IMR-90 (cell line): ENCODE measurements around the gene NNT. TPM values are rescaled to one million over a fixed set of nuclear protein-coding genes. Genes with fewer than 3 reads are reported as not detected.
A peak's percentile ranks its signal among the peaks of the same experiment; 100 is the strongest.

Experiments
- ATAC-seq: fragments of 200-7000 bp; cut with Tn5 transposase; 2 replicates; pipeline ENCODE4 v1.9.1; 2020; ENCODE audit warnings: low read depth, mild to moderate bottlenecking, moderate library complexity
- BruUV-seq: library from RNA; stranded (reverse); fragments of 400-500 nt; replicated peaks from 2 replicates; lab custom pipeline; 2021; lab: Mats Ljungman, UMichigan
- CTCF ChIA-PET: fragments of 300-600 bp; formaldehyde crosslinking; extraction: SDS; loops from one replicate; lab custom pipeline; 2021; ENCODE audit warnings: antibody characterized with exemption; lab: Yijun Ruan, JAX
- POLR2A ChIA-PET: fragments of 300-600 bp; sonication (Branson Sonifier 250); formaldehyde crosslinking; loops from one replicate; lab custom pipeline; 2022; ENCODE audit warnings: antibody characterized with exemption; ENCODE audit not compliant: unreplicated experiment; lab: Charles Lee
- DNase-seq: peaks from one replicate; pipeline ENCODE4 v3.0.0; 2013
- H2AFZ ChIP-seq: replicated peaks from 2 replicates; pipeline ENCODE3; 2013; ENCODE audit warnings: low read length, mild to moderate bottlenecking; ENCODE audit not compliant: poor library complexity
- H2AK5ac ChIP-seq: 2 replicates; pipeline ENCODE4 v1.6.1; 2013; ENCODE audit warnings: low read depth, low read length, inconsistent platforms
- H2AK9ac ChIP-seq: replicated peaks from 2 replicates; pipeline ENCODE3; 2013; ENCODE audit warnings: mild to moderate bottlenecking, low read depth, low read length, moderate library complexity; ENCODE audit not compliant: poor library complexity
- H2BK120ac ChIP-seq: 2 replicates; pipeline ENCODE4 v1.6.1; 2013; ENCODE audit warnings: low read depth, low read length, inconsistent platforms
- H2BK15ac ChIP-seq: 3 replicates; pipeline ENCODE4 v1.6.1; 2013; ENCODE audit warnings: low read depth, low read length, inconsistent platforms
- H2BK20ac ChIP-seq: 2 replicates; pipeline ENCODE4 v1.6.1; 2013; ENCODE audit warnings: low read depth, mild to moderate bottlenecking, inconsistent platforms, low read length, moderate library complexity
- H2BK5ac ChIP-seq: 2 replicates; pipeline ENCODE4 v1.6.1; 2013; ENCODE audit warnings: mild to moderate bottlenecking, low read depth, low read length, inconsistent platforms; ENCODE audit not compliant: poor library complexity, severe bottlenecking
- H3K14ac ChIP-seq: replicated peaks from 2 replicates; pipeline ENCODE4 v1.6.1; 2013; ENCODE audit warnings: low read depth, low read length, inconsistent platforms
- H3K18ac ChIP-seq: 2 replicates; pipeline ENCODE4 v1.6.1; 2013; ENCODE audit warnings: low read depth, low read length, control low read depth
- H3K23ac ChIP-seq: 2 replicates; pipeline ENCODE4 v1.6.1; 2013; ENCODE audit warnings: low read depth, low read length, inconsistent platforms
- H3K27ac ChIP-seq: 2 replicates; pipeline ENCODE4 v1.5.1; 2013; ENCODE audit warnings: mild to moderate bottlenecking, control low read depth, low read length; ENCODE audit not compliant: insufficient read depth
- H3K27me3 ChIP-seq: 2 replicates; pipeline ENCODE4 v1.6.1; 2013; ENCODE audit warnings: low read length; ENCODE audit not compliant: control insufficient read depth, insufficient read depth
- H3K36me3 ChIP-seq: 2 replicates; pipeline ENCODE4 v1.6.1; 2013; ENCODE audit warnings: low read length, mixed read lengths; ENCODE audit not compliant: control insufficient read depth, insufficient read depth
- H3K4ac ChIP-seq: 2 replicates; pipeline ENCODE4 v1.6.1; 2013; ENCODE audit warnings: low read depth, low read length, inconsistent platforms
- H3K4me1 ChIP-seq: 2 replicates; pipeline ENCODE4 v1.6.1; 2013; ENCODE audit warnings: low read length, mixed read lengths; ENCODE audit not compliant: control insufficient read depth, insufficient read depth
- H3K4me2 ChIP-seq: 2 replicates; pipeline ENCODE4 v1.6.1; 2013; ENCODE audit warnings: low read depth, mild to moderate bottlenecking, control low read depth, low read length, moderate library complexity
- H3K4me3 ChIP-seq: 2 replicates; pipeline ENCODE4 v1.5.1; 2013; ENCODE audit warnings: low read depth, mild to moderate bottlenecking, control low read depth, low read length, moderate library complexity; ENCODE audit not compliant: insufficient read depth
- H3K56ac ChIP-seq: 2 replicates; pipeline ENCODE4 v1.6.1; 2013; ENCODE audit warnings: low read length, inconsistent platforms; ENCODE audit not compliant: insufficient read depth; ENCODE audit errors: extremely low read depth
- H3K79me1 ChIP-seq, 2 experiments: 2 replicates each; pipeline ENCODE4 v1.6.1; 2013; ENCODE audit warnings: low read length in 2 of 2, inconsistent platforms in 1 of 2, low read depth in 1 of 2
- H3K9ac ChIP-seq: 2 replicates; pipeline ENCODE4 v1.6.1; 2013; ENCODE audit warnings: low read depth, low read length, control low read depth
- H3K9me1 ChIP-seq: 2 replicates; pipeline ENCODE4 v1.6.1; 2013; ENCODE audit warnings: low read length, inconsistent platforms; ENCODE audit not compliant: insufficient read depth
- H3K9me3 ChIP-seq: 2 replicates; pipeline ENCODE4 v1.6.1; 2013; ENCODE audit warnings: low read length; ENCODE audit not compliant: control insufficient read depth, insufficient read depth
- H4K20me1 ChIP-seq: 2 replicates; pipeline ENCODE4 v1.6.1; 2013; ENCODE audit warnings: low read length, inconsistent platforms; ENCODE audit not compliant: insufficient read depth
- H4K5ac ChIP-seq: 2 replicates; pipeline ENCODE4 v1.6.1; 2013; ENCODE audit warnings: mild to moderate bottlenecking, low read depth, low read length, control low read depth
- H4K8ac ChIP-seq, 2 experiments: 2 replicates each; pipeline ENCODE4 v1.6.1; 2013; ENCODE audit warnings: low read depth in 2 of 2, low read length in 2 of 2, control low read depth in 1 of 2, inconsistent platforms in 1 of 2
- H4K91ac ChIP-seq: 2 replicates; pipeline ENCODE4 v1.6.1; 2013; ENCODE audit warnings: low read depth, low read length, inconsistent platforms; ENCODE audit not compliant: insufficient read depth
- BHLHE40 ChIP-seq: fragments of 150-350 bp; IDR thresholded peaks from 2 replicates; pipeline ENCODE4 v1.6.1; 2016; ENCODE audit warnings: mild to moderate bottlenecking, low read depth, low read length
- CEBPB ChIP-seq: IDR thresholded peaks from 2 replicates; pipeline ENCODE4 v1.6.1; 2012; ENCODE audit warnings: low read depth, low read length, improper control_type of control experiment
- MAFK ChIP-seq: IDR thresholded peaks from 2 replicates; pipeline ENCODE4 v1.6.1; 2012; ENCODE audit warnings: low read depth, low read length, improper control_type of control experiment
- MXI1 ChIP-seq: IDR thresholded peaks from 2 replicates; pipeline ENCODE4 v1.6.1; 2012; ENCODE audit warnings: low read depth, mild to moderate bottlenecking, low read length, moderate library complexity, borderline replicate concordance
- NFE2L2 ChIP-seq: fragments of 150-350 bp; IDR thresholded peaks from 2 replicates; pipeline ENCODE4 v1.6.1; 2016; ENCODE audit warnings: low read depth, mild to moderate bottlenecking, low read length
- POLR2A ChIP-seq: IDR thresholded peaks from 2 replicates; pipeline ENCODE4 v1.6.1; 2012; ENCODE audit warnings: mild to moderate bottlenecking, low read depth, low read length
- RAD21 ChIP-seq: IDR thresholded peaks from 2 replicates; pipeline ENCODE4 v1.6.1; 2012; ENCODE audit warnings: low read length, improper control_type of control experiment
- RCOR1 ChIP-seq: IDR thresholded peaks from 2 replicates; pipeline ENCODE4 v1.6.1; 2012; ENCODE audit warnings: mild to moderate bottlenecking, low read length, improper control_type of control experiment; ENCODE audit not compliant: insufficient replicate concordance
- RFX5 ChIP-seq: IDR thresholded peaks from 2 replicates; pipeline ENCODE4 v1.8.0; 2012; ENCODE audit warnings: low read depth, mild to moderate bottlenecking, low read length, moderate library complexity
- SMC3 ChIP-seq: fragments of 150-350 bp; IDR thresholded peaks from 2 replicates; pipeline ENCODE4 v1.6.1; 2016; ENCODE audit warnings: low read depth, mild to moderate bottlenecking, antibody characterized with exemption, low read length, moderate library complexity
- WGBS, 2 experiments: methylation state at CpG; one replicate each; pipeline versions ENCODE4 v1.1.5 to v1.1.7; 2013; ENCODE audit warnings: missing lambda C conversion rate in 2 of 2; ENCODE audit not compliant: insufficient read length in 1 of 2; ENCODE audit errors: extremely low coverage in 2 of 2; 5-methylcytosine and 5-hydroxymethylcytosine counted together
- dilution Hi-C: fragments of 300-500 bp; cut with HindIII; formaldehyde crosslinking; loops from one replicate; pipeline ENCODE4 v1.14.3; 2018; ENCODE audit warnings: low sequenced_read_pairs; ENCODE audit not compliant: unreplicated experiment
- in situ Hi-C: fragments of 300-500 bp; cut with MboI; formaldehyde crosslinking; loops from 3 replicates; pipeline ENCODE4 v1.14.3; 2019; ENCODE audit warnings: low sequenced_read_pairs, inconsistent platforms, mixed read lengths
- intact Hi-C: fragments of 100-400 bp; cut with micrococcal nuclease; formaldehyde crosslinking; loops from 2 replicates; pipeline ENCODE4 v1.10.0; 2022
- polyA plus RNA-seq, 3 experiments: library from polyadenylated mRNA; depleted of rRNA; stranded (reverse); fragments of >200 nt; gene quantifications; 2 replicates each; pipeline ENCODE4 v1.2.3, GENCODE V29; 2012; ENCODE audit warnings: low replicate concordance in 1 of 3
- total RNA-seq: library from RNA; depleted of rRNA; stranded (reverse); fragments of >200 nt; gene quantifications from 2 replicates; pipeline ENCODE4 v1.2.3, GENCODE V29; 2012
- TF ChIP-seq, protein P1 (sequence below): fragments of 150-350 bp; IDR thresholded peaks from 2 replicates; pipeline ENCODE4 v1.6.1; 2017; ENCODE audit warnings: mild to moderate bottlenecking, antibody characterized with exemption, low read length, low read depth
- TF ChIP-seq, protein P2 (sequence below): fragments of 150-350 bp; IDR thresholded peaks from 2 replicates; pipeline ENCODE4 v1.6.1; 2016; ENCODE audit warnings: low read depth, mild to moderate bottlenecking, low read length, moderate library complexity, borderline replicate concordance

NNT gene
- total and polyA plus RNA-seq, 2 of the 4 experiments (the other 2 are of a cell fraction): 23.1 to 57.2 TPM

DNA sequence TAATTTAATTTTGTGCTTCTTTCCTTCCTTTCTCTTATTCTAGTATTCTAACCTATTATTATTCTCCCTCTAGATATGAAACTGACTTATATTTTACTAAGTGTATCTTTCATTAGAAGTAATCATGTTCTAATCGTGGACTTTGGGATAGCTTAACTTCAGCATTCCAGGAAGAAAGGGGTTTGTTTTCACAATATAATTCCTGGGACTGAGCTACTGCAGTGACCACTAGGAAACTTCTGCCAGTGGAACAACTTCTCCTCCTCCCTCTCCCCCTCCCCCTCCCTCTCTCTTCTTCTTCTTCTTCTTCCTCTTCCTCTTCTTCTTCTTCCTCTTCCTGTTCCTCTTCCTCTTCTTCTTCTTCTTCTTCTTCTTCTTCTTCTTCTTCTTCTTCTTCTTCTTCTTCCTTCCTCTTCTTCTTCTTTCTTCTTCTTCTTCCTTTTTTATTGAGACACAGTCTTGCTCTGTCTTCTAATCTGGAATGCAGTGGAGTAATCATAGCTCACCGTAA is 127.9 kb downstream of the NNT start:
- no peak overlapping the region for H2BK20ac ChIP-seq
- H2AFZ ChIP-seq: no peak overlapping the region
- no peak overlapping the region for H4K8ac ChIP-seq
- H3K4ac ChIP-seq: no peak overlapping the region
- no peak overlapping the region for H3K4me2 ChIP-seq
- H3K4me3 ChIP-seq: no peak overlapping the region
- peak overlapping the region; percentile 32 for H2BK120ac ChIP-seq
- no peak overlapping the region for H3K9ac ChIP-seq
- H3K4me1 ChIP-seq: peaks cover 1% of the 10 kb centered on the region; the same call in 1 of the 2 replicates
- H3K18ac ChIP-seq: peak overlapping the region; percentile 78; the same call in 1 of the 2 replicates
- TF ChIP-seq, protein P1, sequence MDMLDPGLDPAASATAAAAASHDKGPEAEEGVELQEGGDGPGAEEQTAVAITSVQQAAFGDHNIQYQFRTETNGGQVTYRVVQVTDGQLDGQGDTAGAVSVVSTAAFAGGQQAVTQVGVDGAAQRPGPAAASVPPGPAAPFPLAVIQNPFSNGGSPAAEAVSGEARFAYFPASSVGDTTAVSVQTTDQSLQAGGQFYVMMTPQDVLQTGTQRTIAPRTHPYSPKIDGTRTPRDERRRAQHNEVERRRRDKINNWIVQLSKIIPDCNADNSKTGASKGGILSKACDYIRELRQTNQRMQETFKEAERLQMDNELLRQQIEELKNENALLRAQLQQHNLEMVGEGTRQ: no peak
- TF ChIP-seq RAD21 (no peak), BHLHE40 (no peak), MAFK (no peak), SMC3 (no peak), RCOR1 (no peak), RFX5 (no peak), NFE2L2 (no peak), CEBPB (no peak), POLR2A (no peak), MXI1 (no peak)
- TF ChIP-seq, protein P2, sequence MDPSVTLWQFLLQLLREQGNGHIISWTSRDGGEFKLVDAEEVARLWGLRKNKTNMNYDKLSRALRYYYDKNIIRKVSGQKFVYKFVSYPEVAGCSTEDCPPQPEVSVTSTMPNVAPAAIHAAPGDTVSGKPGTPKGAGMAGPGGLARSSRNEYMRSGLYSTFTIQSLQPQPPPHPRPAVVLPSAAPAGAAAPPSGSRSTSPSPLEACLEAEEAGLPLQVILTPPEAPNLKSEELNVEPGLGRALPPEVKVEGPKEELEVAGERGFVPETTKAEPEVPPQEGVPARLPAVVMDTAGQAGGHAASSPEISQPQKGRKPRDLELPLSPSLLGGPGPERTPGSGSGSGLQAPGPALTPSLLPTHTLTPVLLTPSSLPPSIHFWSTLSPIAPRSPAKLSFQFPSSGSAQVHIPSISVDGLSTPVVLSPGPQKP: no peak
- H3K56ac ChIP-seq: no peak overlapping the region
- dilution Hi-C loops (no loop called here), in situ Hi-C loops (loop anchor here (25.0 kb wide), 1 partner anchor 1056 kb away; no protein-coding TSS in a partner anchor), intact Hi-C loops (loop anchor here (1.0 to 5.0 kb wide), 3 partner anchors 69 to 601 kb away; no protein-coding TSS in a partner anchor)
- WGBS, 2 experiments: no CpG with 5 or more reads among the region's 2 CpGs
- ATAC-seq: peak; percentile 35; the same call in 1 of the 2 replicates
- no peak overlapping the region; the same call in 1 of the 2 replicates for H4K5ac ChIP-seq
- H2AK5ac ChIP-seq: no peak overlapping the region
- no peak overlapping the region for H2BK15ac ChIP-seq
- no peaks in the 10 kb centered on the region for H3K79me1 ChIP-seq
- no peaks in the 10 kb centered on the region for H3K36me3 ChIP-seq
- no peaks in the 10 kb centered on the region for H4K20me1 ChIP-seq
- DNase-seq: no peak
- no peaks in the 10 kb centered on the region for H3K27me3 ChIP-seq
- H2AK9ac ChIP-seq: no peak overlapping the region
- no peaks in the 10 kb centered on the region for H3K9me3 ChIP-seq
- POLR2A ChIA-PET: interaction anchor here (0.7 kb wide), 1 partner anchor 34 kb away, joined by 8 read pairs; no protein-coding TSS in a partner anchor
- H3K23ac ChIP-seq: no peak overlapping the region
- no peak overlapping the region for H4K91ac ChIP-seq
- BruUV-seq: no TSS peak
- H2BK5ac ChIP-seq: no peak overlapping the region
- H3K14ac ChIP-seq: no peak overlapping the region
- no peak overlapping the region; the same call in 1 of the 2 replicates for H3K27ac ChIP-seq
- CTCF ChIA-PET: interaction anchor here (0.6 to 3.5 kb wide), 6 partner anchors 36 to 1050 kb away, joined by 3 to 16 read pairs (median 4); no protein-coding TSS in a partner anchor
- H3K9me1 ChIP-seq: no peaks in the 10 kb centered on the region
